GM19467 (cell line): ENCODE results near the gene NIPA2.
"Not testable (repeated sequence)": the region's sequence is repeated elsewhere in the genome, so short reads cannot be mapped to it uniquely, and the experiment has no call there.

ENCODE experiments used
- ATAC-seq: cut with Tn5 transposase; IDR thresholded peaks from one replicate; pipeline ENCODE4 v1.9.1; 2021; ENCODE audit warnings: mild to moderate bottlenecking, moderate library complexity; ENCODE audit not compliant: unreplicated experiment

The NIPA2 gene

GRCh38 chr15:22838292-22839042, at the start of gene NIPA2:
TSS of gene NIPA2 (plus strand) at chr15:22838666. CDS start at chr15:22851732, 13,066 bp downstream.
- peak; percentile 77 for ATAC-seq

GRCh38 chr15:22794063-22794462, 44.4 kb upstream of the NIPA2 start:
- ATAC-seq: no peak

- no peak for ATAC-seq
Measured at GRCh38 chr15:22794621-22795167, 43.8 kb upstream of the NIPA2 start.

- ATAC-seq: no peak
Measured at GRCh38 chr15:22795206-22796063, 43.0 kb upstream of the NIPA2 start.

GRCh38 chr15:22796079-22796478, 42.4 kb upstream of the NIPA2 start:
- ATAC-seq: no peak

- ATAC-seq: no peak
Measured at GRCh38 chr15:22799902-22800301, 38.6 kb upstream of the NIPA2 start.

- ATAC-seq: not testable (repeated sequence)
Measured at GRCh38 chr15:22803006-22803405, 35.5 kb upstream of the NIPA2 start.

GRCh38 chr15:22806156-22806555, 32.3 kb upstream of the NIPA2 start:
- ATAC-seq: no peak

GRCh38 chr15:22806664-22807063, 31.8 kb upstream of the NIPA2 start:
- ATAC-seq: no peak

- ATAC-seq: not testable (repeated sequence)
Measured at GRCh38 chr15:22807831-22808230, 30.6 kb upstream of the NIPA2 start.

- ATAC-seq: no peak
Measured at GRCh38 chr15:22808240-22808639, 30.2 kb upstream of the NIPA2 start.

GRCh38 chr15:22808761-22809280, 29.6 kb upstream of the NIPA2 start:
- no peak for ATAC-seq

GRCh38 chr15:22810033-22810852, 28.2 kb upstream of the NIPA2 start:
- ATAC-seq: no peak

- ATAC-seq: no peak
Measured at GRCh38 chr15:22810853-22811338, 27.6 kb upstream of the NIPA2 start.

- no peak for ATAC-seq
Measured at GRCh38 chr15:22811640-22812039, 26.8 kb upstream of the NIPA2 start.

GRCh38 chr15:22813844-22814243, 24.6 kb upstream of the NIPA2 start:
- ATAC-seq: no peak

GRCh38 chr15:22815766-22816165, 22.7 kb upstream of the NIPA2 start:
- no peak for ATAC-seq

- ATAC-seq: no peak
Measured at GRCh38 chr15:22819651-22820050, 18.8 kb upstream of the NIPA2 start.

- ATAC-seq: no peak
Measured at GRCh38 chr15:22823495-22824128, 14.9 kb upstream of the NIPA2 start.

GRCh38 chr15:22827125-22827524, 11.3 kb upstream of the NIPA2 start:
- ATAC-seq: no peak
